H1 (cell line): ENCODE measurements around the gene SNX6. TPM values are rescaled to one million over a fixed set of nuclear protein-coding genes. Genes with fewer than 3 reads are reported as not detected.

Experiments
- CREB1 ChIP-seq: IDR thresholded peaks from 2 replicates; pipeline ENCODE4 v1.6.1; 2012; ENCODE audit warnings: inconsistent platforms
- RAD21 ChIP-seq, 2 experiments: IDR thresholded peaks in 1 of 2; conservative IDR thresholded peaks in 1 of 2; 2 replicates each; pipeline ENCODE4 v1.6.1; 2011; ENCODE audit warnings: low read depth in 2 of 2, low read length in 2 of 2, improper control_type of control experiment in 1 of 2, inconsistent platforms in 1 of 2, mild to moderate bottlenecking in 1 of 2, moderate library complexity in 1 of 2
- SP1 ChIP-seq: IDR thresholded peaks from 2 replicates; pipeline ENCODE4 v1.6.1; 2011; ENCODE audit warnings: low read depth, low read length
- TCF12 ChIP-seq: IDR thresholded peaks from 2 replicates; pipeline ENCODE4 v1.6.1; 2011; ENCODE audit warnings: low read depth, mild to moderate bottlenecking, low read length
- YY1 ChIP-seq: IDR thresholded peaks from 2 replicates; pipeline ENCODE4 v1.6.1; 2011; ENCODE audit warnings: low read depth, mild to moderate bottlenecking, low read length
- polyA plus RNA-seq, 7 experiments: library from polyadenylated mRNA; depleted of rRNA in 3 of 7; stranded (reverse) in 5 of 7; unstranded in 2 of 7; fragments of >200 nt in 5 of 7; fragments of 200-250 nt in 2 of 7; gene quantifications; 1 replicate in 5 of 7; 2 replicates in 1 of 7; 4 replicates in 1 of 7; pipeline versions ENCODE4 v1.2.1 to v1.2.3, GENCODE V29; 2011 to 2013; ENCODE audit warnings: missing spikeins in 2 of 7, mixed read lengths in 2 of 7
- total RNA-seq: library from RNA; stranded (reverse); fragmentation: NEBNext Ultra II Directional; extraction: Animal tissue kit (Norgen Biotek cat#: 25700); gene quantifications from 2 replicates; pipeline ENCODE4 v1.2.1, GENCODE V29; 2021

SNX6 gene
- total and polyA plus RNA-seq, 2 of the 8 experiments (the other 6 are each of a cell fraction or from before 2014, with no cell fraction given) = 53.4 to 71.1 TPM

DNA sequence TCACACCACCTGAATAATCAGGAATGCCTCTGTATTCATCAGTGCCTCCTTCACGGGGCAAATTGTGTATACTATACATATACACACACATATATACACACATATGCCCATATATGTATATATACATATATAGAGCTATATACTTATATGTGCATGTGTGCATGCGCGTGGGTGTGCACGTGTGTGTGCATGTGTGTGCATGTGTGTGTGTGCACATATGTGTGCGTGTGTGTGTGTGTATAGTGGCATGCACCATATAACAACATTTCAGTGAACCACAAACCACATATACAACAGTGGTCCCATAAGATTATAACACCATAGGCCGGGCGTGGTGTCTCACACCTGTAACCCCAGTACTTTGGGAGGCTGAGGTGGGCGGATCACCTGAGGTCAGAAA is 48.8 kb upstream of the SNX6 start (continued):
- TF ChIP-seq YY1 = no peak
- no peak for TF ChIP-seq CREB1
- TF ChIP-seq TCF12 = no peak
- no peak for TF ChIP-seq RAD21 (IDR thresholded peaks at IDR 0.05 in 1 of 2, conservative IDR thresholded peaks at IDR 0.05 in 1 of 2; ENCODE audit: low read depth in 2 of 2, low read length in 2 of 2)
- no peak for TF ChIP-seq SP1
